Kidney (tissue), 14 donors: ENCODE data around the gene TNNI2. TPM values are rescaled to one million over a fixed set of nuclear protein-coding genes. Genes with fewer than 3 reads are reported as not detected.
A peak's percentile ranks its signal among the peaks of the same experiment; 100 is the strongest.

Source experiments
- DNase-seq, 5 donors: peaks; one replicate each; pipeline ENCODE4 v3.0.0-alpha.2; 2013 to 2020
- FAIRE-seq: peaks from 2 replicates; lab custom pipeline; 2012; peaks lifted over from hg19 to GRCh38; lab: Jason Lieb, UNC
- H3K27ac ChIP-seq, 2 donors: one replicate each; pipeline ENCODE4 v1.7.0; 2013; ENCODE audit warnings: low read depth in 2 of 2, low read length in 2 of 2, inconsistent platforms in 1 of 2
- H3K27me3 ChIP-seq: one replicate; pipeline ENCODE4 v1.7.1; 2013; ENCODE audit warnings: low read length, inconsistent platforms; ENCODE audit not compliant: control insufficient read depth, insufficient read depth
- H3K36me3 ChIP-seq, 3 donors: one replicate each; pipeline versions ENCODE4 v1.7.0 to v1.7.1; 2013; ENCODE audit warnings: low read length in 3 of 3, control low read depth in 1 of 3, inconsistent platforms in 1 of 3; ENCODE audit not compliant: insufficient read depth in 3 of 3, control insufficient read depth in 2 of 3
- H3K4me1 ChIP-seq, 3 donors: one replicate each; pipeline versions ENCODE4 v1.7.0 to v1.7.1; 2013; ENCODE audit warnings: low read length in 3 of 3, inconsistent platforms in 1 of 3, low read depth in 1 of 3; ENCODE audit not compliant: control insufficient read depth in 2 of 3, insufficient read depth in 2 of 3
- H3K4me3 ChIP-seq, 3 donors: one replicate each; pipeline versions ENCODE4 v1.7.0 to v1.8.1; 2013; ENCODE audit warnings: low read length in 3 of 3, control low read depth in 1 of 3, inconsistent platforms in 1 of 3
- H3K9ac ChIP-seq, 3 donors: one replicate each; pipeline versions ENCODE4 v1.7.0 to v1.7.1; 2013; ENCODE audit warnings: low read length in 3 of 3, control low read depth in 1 of 3, inconsistent platforms in 1 of 3
- H3K9me3 ChIP-seq, 3 donors: one replicate each; pipeline versions ENCODE4 v1.7.0 to v1.7.1; 2013; ENCODE audit warnings: low read length in 3 of 3, control low read depth in 1 of 3, inconsistent platforms in 1 of 3; ENCODE audit not compliant: control insufficient read depth in 2 of 3, insufficient read depth in 1 of 3
- intact Hi-C: fragments of 100-400 bp; cut with DNase I; formaldehyde crosslinking; loops from one replicate; pipeline ENCODE4 v1.11.1; 2022
- polyA plus RNA-seq: library from polyadenylated mRNA; stranded (reverse); fragments of 350-450 nt; fragmentation: Illumina TruSeq; extraction: RNeasy Lipid Tissue Mini Kit (QIAGEN cat#74804); gene quantifications from one replicate; pipeline ENCODE4 v1.2.3, GENCODE V29; 2014; ENCODE audit warnings: low read depth, low replicate concordance; ENCODE audit not compliant: insufficient read depth
- total RNA-seq: library from RNA; stranded (reverse); fragmentation: NEBNext Ultra II Directional; extraction: Animal tissue kit (Norgen Biotek cat#: 25700); gene quantifications from one replicate; pipeline ENCODE4 v1.2.1, GENCODE V29; 2021
- TF ChIP-seq, protein P1 (sequence below): IDR thresholded peaks from 3 replicates; pipeline ENCODE4 v1.5.1; 2012; ENCODE audit warnings: mild to moderate bottlenecking, moderate library complexity, borderline replicate concordance; ENCODE audit not compliant: insufficient read depth; ENCODE audit errors: extremely low read depth
- donor health status: control.
- donor health status: control.
- donor health status: control.
- donor health status: control.
- donor health status: control.
- donor health status: DM: yes; HTN: yes; CAD: no.
- donor health status: Normal renal cell carcinoma (clear cell type).

The TNNI2 gene
- total and polyA plus RNA-seq, 2 donors from 2014 or later = 1.3 TPM; not detected in 1

DNA sequence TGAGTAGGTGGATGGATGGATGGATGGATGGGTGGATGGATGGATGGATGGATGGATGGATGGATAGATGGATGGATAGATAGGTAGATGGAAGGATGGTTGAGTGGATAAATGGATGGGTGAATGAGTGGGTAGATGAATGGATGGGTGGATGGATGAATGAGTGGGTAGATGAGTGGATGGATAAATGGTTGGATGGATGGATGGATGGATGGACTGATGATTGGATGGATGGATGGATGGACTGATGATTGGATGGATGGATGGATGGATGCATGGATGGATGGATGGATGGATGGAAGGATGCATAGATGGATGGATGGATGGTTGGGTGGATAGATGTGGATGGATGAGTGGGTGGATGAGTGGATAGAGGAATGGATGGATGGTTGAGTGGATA lies 17.2 kb upstream of the TNNI2 start:
- TF ChIP-seq, protein P1, sequence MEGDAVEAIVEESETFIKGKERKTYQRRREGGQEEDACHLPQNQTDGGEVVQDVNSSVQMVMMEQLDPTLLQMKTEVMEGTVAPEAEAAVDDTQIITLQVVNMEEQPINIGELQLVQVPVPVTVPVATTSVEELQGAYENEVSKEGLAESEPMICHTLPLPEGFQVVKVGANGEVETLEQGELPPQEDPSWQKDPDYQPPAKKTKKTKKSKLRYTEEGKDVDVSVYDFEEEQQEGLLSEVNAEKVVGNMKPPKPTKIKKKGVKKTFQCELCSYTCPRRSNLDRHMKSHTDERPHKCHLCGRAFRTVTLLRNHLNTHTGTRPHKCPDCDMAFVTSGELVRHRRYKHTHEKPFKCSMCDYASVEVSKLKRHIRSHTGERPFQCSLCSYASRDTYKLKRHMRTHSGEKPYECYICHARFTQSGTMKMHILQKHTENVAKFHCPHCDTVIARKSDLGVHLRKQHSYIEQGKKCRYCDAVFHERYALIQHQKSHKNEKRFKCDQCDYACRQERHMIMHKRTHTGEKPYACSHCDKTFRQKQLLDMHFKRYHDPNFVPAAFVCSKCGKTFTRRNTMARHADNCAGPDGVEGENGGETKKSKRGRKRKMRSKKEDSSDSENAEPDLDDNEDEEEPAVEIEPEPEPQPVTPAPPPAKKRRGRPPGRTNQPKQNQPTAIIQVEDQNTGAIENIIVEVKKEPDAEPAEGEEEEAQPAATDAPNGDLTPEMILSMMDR = no peak
- no peak overlapping the region for H3K9ac ChIP-seq
- intact Hi-C loops = no loop called here
- no peaks in the 10 kb centered on the region for H3K4me1 ChIP-seq
- DNase-seq (no peak), FAIRE-seq (no peak)
- H3K9me3 ChIP-seq = peaks cover 0 to 12% (median 0%) of the 10 kb centered on the region in 3 donors
- H3K27me3 ChIP-seq = no peaks in the 10 kb centered on the region
- H3K36me3 ChIP-seq = no peaks in the 10 kb centered on the region
- no peak overlapping the region for H3K27ac ChIP-seq
- H3K4me3 ChIP-seq = no peak overlapping the region

DNA sequence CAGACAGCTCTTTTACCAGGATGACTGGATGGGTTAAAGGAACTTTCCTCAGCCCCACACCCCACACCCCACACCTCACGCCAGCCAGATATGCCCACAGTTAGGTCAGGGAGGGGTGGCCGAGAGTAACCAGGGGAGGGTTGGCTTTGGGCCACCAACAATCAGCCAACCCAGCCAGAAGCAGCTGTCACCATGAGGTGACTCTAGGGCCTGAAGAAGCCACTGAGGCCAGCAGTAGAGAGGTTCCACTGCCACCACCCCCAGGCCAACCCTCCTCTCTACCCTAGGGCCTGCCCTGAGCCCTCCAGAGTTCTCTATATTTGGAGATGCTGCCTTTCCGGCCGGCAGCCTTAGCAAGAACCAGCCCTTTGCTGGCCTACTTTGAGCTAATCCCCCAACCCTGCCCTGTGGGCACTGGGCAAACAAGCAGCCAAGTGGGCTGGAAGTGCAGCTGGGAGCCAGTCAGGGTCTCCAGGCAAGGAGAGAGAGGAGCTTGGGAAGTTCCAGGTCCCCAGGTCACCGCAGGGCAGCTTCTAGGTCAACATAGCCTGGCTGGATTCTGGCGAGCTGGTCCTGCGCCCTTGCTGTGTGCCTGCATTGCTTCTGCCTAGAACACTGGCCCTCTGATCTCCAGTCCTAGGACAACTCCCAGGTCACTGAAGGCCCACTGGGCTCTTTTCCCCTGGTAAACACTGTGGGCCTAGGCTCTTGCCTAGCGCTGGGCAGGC lies 16.0 kb upstream of the TNNI2 start:
- no peak for DNase-seq
- TF ChIP-seq, protein P1 = no peak
- Histone ChIP-seq H3K4me3 (no peak overlapping the region), H3K36me3 (no peaks in the 10 kb centered on the region), H3K9me3 (peaks cover 0 to 12% (median 0%) of the 10 kb centered on the region in 3 donors), H3K4me1 (peaks cover 0 to 4% (median 0%) of the 10 kb centered on the region in 3 donors), H3K9ac (no peak overlapping the region), H3K27me3 (no peaks in the 10 kb centered on the region), H3K27ac (no peak overlapping the region)
- no peak for FAIRE-seq
- intact Hi-C loops = no loop called here

DNA sequence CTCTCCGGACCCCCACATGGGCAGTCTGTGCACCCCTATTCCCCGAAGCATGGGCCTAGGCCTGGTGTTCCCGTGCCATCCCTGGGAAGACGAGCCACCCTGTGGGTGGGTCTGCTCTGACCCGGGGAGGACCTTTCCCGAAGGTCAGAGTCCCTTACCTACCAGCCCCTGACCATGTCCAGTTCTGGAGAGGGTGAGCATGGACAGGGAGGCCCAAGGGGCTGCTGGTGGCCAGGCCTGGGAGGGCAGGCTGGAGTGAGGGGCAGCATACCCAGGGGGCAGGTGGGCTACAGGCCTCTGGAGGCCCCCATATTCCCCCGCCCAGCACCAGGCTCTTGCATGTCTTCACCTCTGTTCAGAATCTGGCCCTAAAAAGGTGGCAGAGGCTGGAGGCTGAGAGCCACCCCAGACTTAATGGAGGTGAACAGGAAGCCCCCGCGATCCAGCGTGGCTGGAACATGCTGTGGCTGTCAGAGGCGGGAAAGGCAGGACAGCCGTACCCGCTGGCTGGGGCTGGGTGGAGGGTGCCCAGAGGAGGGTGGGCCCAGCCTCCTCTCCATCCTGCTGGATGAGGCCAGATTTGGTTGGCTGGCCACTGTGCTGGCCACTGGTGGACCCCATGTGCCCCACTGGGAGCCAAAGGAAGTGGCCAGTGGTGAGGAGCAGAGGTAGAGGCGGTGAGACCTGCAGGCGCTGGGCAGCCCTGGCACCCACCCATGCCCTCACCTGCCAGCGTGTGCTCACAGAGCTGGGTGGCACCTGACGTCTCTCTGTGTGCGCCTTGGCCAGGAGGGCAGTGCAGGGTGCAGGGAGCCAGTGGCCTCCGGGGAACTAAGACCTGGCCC lies 15.2 kb upstream of the TNNI2 start:
- TF ChIP-seq, protein P1 = no peak
- no peaks in the 10 kb centered on the region for H3K36me3 ChIP-seq
- H3K4me3 ChIP-seq = no peak overlapping the region
- peaks cover 0 to 4% (median 0%) of the 10 kb centered on the region in 3 donors for H3K4me1 ChIP-seq
- DNase-seq (peak in 1 of 5 donors; percentile 52), FAIRE-seq (no peak)
- no peak overlapping the region for H3K9ac ChIP-seq
- intact Hi-C loops = no loop called here
- H3K9me3 ChIP-seq = peaks cover 0 to 9% (median 0%) of the 10 kb centered on the region in 3 donors
- H3K27me3 ChIP-seq = no peaks in the 10 kb centered on the region
- H3K27ac ChIP-seq = no peak overlapping the region
